Stimulated activated CD8-positive, alpha-beta memory T cell treated with anti-CD3 and anti-CD28 coated beads, Interleukin-2, amount 100 ng/mL, for 1 hour (primary cell): ENCODE data around the gene TGFB1.

Experiments used
- DNase-seq, 2 donors: peaks; one replicate each; pipeline ENCODE4 v3.0.0-alpha.2; 2020; ENCODE audit warnings: low read depth in 2 of 2

The TGFB1 gene

GRCh38 chr19:41321204-41321599 is 32.5 kb downstream of the TGFB1 start:
- DNase-seq, result no peak

- no peak for DNase-seq
Observed at GRCh38 chr19:41320568-41320967, 33.2 kb downstream of the TGFB1 start.

DNA sequence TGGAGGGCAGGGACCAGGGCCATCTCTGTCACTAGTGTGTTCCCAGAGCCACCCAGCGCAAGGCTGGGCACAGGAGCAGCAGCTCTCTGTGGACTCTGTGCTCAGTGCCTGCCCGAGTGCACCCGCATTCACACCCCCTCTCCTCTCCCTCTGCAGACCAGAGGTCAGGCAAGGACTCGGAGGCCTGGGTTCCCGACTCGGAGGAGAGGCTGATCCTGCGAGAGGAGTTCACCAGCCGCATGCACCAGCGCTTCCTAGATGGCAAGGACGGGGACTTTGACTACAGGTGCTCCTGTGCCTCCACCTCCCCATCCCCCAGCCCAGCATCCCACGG is 33.6 kb downstream of the TGFB1 start:
- no peak for DNase-seq

GRCh38 chr19:41319500-41320184 is 34.1 kb downstream of the TGFB1 start:
- DNase-seq, result no peak

GRCh38 chr19:41318696-41319499 is 34.8 kb downstream of the TGFB1 start:
- no peak for DNase-seq

- no peak for DNase-seq
Observed at GRCh38 chr19:41316306-41316920, 37.3 kb downstream of the TGFB1 start.

DNA sequence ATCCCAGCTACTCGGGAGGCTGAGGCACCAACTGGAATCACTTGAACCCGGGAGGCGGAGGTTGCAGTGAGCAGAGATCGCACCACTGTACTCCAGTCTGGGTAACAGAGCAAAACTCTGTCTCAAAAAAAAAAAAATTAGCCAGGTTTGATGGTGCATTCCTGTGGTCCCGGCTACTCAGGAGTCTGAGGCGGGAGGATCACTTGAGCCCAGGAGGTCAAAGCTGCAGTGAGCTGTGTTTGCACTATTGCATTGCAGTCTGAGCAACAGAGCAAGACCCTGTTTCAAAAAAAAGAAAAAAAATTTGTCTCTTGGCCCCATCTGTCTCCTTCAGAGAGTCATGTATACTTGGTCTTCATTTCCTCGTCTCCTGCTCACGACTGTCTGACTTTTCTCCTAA is 42.1 kb downstream of the TGFB1 start:
- DNase-seq, result no peak

GRCh38 chr19:41311072-41311471 is 42.6 kb downstream of the TGFB1 start:
- no peak for DNase-seq

GRCh38 chr19:41310033-41310831 is 43.5 kb downstream of the TGFB1 start, which contains the start of gene CCDC97:
Gene CCDC97, plus strand, starts transcription at chr19:41310172. Its CDS starts 139 bp downstream, at chr19:41310311.
- peak; percentile 82 to 84 for DNase-seq

GRCh38 chr19:41309180-41310032 is 44.3 kb downstream of the TGFB1 start:
- no peak for DNase-seq

DNA sequence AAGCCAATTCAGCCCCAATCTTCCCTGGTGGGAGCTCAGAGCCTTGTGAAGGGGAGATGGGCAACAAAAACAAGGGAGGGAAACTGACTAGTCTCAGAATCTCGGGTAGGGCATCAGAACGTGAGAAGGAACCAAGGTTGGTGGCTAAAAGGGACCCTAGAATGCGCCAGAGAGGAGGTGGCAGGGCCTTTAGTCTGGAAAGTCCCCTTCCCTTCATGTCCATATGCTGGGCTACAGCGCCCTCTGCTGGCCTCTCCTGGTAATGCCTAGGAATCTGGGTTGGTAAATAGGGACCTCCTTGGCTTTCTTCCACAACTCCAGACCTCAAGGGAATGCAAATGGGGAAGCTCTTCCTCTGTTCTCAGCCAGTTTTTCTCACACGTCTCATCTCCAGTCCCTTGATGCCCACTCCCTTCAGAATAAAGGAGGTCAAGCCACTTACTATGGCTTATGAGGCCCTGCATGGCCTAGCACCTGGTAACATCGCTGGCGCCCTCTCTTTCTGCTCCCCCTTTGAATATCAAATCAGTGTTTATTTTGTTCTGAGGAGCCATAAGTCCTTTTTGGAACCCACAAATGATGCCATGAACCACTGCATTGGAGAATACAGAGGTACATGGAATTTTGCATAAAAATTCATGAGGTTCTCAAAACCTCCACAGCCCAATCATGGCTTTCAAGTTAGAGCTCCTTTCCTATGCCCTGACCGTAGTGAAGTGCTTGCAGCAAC is 45.1 kb downstream of the TGFB1 start:
- peak; percentile 90 to 91 for DNase-seq

DNA sequence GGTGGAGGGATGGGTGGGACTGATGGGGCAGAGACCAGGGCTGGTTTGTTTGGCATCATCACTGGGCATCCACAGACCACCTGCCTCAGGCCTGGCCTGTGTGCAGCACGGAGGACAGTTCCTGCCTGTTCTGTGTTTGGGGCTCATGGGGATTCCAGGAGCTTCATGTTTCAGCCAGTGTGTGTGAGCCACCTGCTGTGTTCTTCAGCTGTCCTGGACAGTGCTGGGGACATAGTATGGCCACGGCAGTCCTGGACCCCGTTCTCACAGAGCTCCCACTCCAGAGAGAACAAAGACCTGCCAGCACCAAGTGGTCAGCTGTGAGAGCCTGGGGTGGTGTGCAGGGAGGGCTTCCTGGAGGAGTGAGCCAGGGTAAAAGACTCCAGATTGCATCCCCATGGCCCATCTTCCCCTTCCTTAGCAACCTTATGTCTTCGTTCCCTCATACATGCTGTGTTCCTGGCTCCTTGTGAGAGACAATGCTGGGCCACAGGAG is 45.7 kb downstream of the TGFB1 start:
- no peak for DNase-seq

DNA sequence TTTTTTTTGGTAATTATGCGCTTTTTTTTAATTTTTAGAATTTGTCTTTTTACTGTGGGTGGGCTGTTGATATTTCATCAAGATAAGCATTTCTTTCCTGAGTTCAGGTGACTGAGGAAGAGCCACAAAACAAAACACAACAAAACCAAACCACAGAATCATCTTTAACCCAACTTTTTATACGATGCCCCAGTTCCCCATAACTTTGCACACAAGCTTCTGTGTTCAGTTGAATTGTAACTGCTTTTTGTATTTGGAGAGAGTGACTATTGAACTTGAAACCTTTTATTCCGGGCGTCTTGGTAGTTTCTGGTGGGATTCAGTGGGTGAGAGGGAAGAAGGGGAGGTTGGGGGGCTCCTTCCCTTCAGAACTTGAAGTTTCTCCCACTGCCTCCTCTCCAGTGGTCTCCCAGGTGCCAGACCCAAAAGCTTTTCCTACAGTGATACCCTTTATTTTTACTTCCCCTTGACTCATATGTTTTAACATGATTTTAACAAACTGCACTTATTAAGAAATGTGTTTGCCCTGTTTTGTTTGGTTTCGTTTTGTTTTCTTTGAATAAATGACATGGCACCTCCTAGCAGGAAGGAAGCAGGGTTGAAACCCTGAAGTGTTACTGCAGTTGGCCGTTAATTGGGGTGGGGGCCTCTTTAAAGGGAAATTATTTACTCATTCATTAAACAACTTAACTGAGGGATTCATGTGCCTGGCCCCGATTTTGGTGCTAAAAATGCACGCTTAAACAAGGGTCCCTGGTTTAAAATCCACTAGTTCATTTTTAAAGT is 46.4 kb downstream of the TGFB1 start:
- no peak for DNase-seq

DNA sequence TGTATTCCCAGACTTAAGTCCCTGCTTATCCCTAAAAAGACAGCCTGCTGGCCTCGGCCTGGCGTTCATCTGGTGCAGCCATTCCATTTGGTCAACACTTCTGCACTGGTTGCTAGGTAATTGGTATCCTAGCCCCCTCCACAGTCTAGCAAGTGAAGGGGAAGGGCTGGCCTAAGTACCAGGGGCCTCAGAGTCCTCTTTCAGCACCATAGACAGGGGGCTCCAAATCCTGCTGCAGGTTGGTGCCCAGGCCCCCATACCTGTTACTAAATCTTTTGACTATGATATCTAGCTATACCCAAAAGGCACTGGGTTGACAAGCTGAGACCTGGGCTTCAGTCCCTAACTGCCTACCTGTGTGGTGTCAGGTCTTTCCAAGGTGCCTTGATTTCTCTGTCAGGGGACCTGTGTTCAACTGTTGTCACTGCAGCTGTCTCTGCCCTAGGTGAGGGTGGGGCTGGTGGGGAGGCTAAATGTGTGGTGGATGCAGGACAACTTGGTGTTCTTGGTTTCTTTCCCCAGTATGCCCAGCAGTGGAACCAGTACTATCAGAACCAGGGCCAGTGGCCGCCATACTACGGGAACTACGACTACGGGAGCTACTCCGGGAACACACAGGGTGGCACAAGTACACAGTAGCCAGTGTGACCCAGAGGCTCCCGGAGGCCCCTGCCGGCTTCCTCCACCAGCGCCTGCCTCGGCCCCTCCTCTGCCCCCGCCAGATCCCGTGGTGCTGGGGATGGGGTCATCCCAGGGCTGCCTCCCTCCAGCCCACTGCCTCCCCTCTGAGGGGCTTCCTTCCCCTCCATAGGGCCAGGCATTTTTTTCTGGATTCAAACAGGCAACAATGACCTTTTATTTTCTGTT is 47.6 kb downstream of the TGFB1 start:
- DNase-seq, result no peak

- no peak for DNase-seq
Observed at GRCh38 chr19:41304706-41305483, 48.8 kb downstream of the TGFB1 start.

- DNase-seq, result no peak
Observed at GRCh38 chr19:41303954-41304353, 49.8 kb downstream of the TGFB1 start.

DNA sequence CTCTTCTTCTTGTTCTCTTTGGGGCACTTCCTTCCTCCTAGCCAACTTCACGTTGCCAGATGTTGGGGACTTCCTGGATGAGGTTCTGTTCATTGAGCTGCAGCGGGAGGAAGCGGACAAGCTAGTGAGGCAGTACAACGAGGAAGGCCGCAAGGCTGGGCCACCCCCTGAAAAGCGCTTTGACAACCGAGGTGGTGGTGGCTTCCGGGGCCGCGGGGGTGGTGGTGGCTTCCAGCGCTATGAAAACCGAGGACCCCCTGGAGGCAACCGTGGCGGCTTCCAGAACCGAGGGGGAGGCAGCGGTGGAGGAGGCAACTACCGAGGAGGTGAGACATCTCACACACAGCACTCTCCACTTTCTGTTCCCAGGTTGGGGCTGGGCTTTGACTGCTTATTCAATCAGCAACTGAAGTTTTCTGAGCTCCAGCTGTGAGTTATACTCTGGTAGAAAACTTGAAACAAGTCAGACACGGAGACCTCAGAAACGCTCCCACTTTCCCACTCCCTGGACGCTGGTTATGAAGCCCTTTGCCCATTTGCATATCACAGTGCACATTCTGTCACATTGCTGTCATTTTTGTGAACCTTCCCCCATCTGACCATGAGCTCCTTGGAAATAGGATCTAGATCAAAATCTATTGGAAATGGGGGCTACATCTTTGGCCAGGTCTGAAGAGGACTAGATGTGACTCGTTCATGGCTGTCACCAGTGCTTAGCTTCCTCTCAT is 50.9 kb downstream of the TGFB1 start:
- DNase-seq, result peak; percentile 42 to 52
